Breast epithelium (tissue), 4 donors: ENCODE data around the gene SLC41A3. TPM values are rescaled to one million over a fixed set of nuclear protein-coding genes. Genes with fewer than 3 reads are reported as not detected.
"Not testable (repeated sequence)": the region's sequence is repeated elsewhere in the genome, so short reads cannot be mapped to it uniquely, and the experiment has no call there.

Experiments
- DNase-seq, 2 donors: peaks; one replicate each; pipeline ENCODE4 v3.0.0-alpha.2; 2019; ENCODE audit warnings: low spot score in 2 of 2
- H3K27ac ChIP-seq, 2 donors: fragments of 200-600 bp; sonication (generic) in 1 of 2; one replicate each; pipeline ENCODE4 v1.5.1; 2016 to 2019; ENCODE audit warnings: mild to moderate bottlenecking in 1 of 2
- H3K27me3 ChIP-seq, 2 donors: fragments of 200-600 bp; sonication (generic) in 1 of 2; one replicate each; pipeline versions ENCODE4 v1.5.1 to v1.6.0; 2017 to 2019; ENCODE audit warnings: control low read depth in 1 of 2, mild to moderate bottlenecking in 1 of 2
- H3K36me3 ChIP-seq: fragments of 200-600 bp; one replicate; pipeline ENCODE4 v1.5.1; 2019
- H3K4me1 ChIP-seq, 2 donors: fragments of 200-600 bp; sonication (generic); one replicate each; pipeline ENCODE4 v1.5.1; 2016 to 2019; ENCODE audit warnings: control low read depth in 1 of 2
- H3K4me3 ChIP-seq, 3 donors: fragments of 200-600 bp; sonication (generic); 1 replicate in 2 of 3; 2 replicates in 1 of 3; pipeline ENCODE4 v1.5.1; 2016 to 2019; ENCODE audit warnings: mild to moderate bottlenecking in 3 of 3, moderate library complexity in 2 of 3
- H3K9me3 ChIP-seq, 2 donors: fragments of 200-600 bp; sonication (generic) in 1 of 2; one replicate each; pipeline ENCODE4 v1.5.1; 2016 to 2019; ENCODE audit warnings: control low read depth in 1 of 2
- CTCF ChIP-seq, 3 donors: fragments of 450-650 bp; IDR thresholded peaks; one replicate each; pipeline ENCODE4 v1.5.1; 2016 to 2017; ENCODE audit warnings: antibody characterized with exemption in 3 of 3, mild to moderate bottlenecking in 3 of 3, moderate library complexity in 3 of 3
- POLR2A ChIP-seq: fragments of 450-650 bp; IDR thresholded peaks from one replicate; pipeline ENCODE4 v1.6.1; 2016; ENCODE audit warnings: antibody characterized with exemption, mild to moderate bottlenecking, moderate library complexity
- POLR2AphosphoS5 ChIP-seq, 3 donors: sonication (generic); formaldehyde crosslinking; IDR thresholded peaks; one replicate each; pipeline ENCODE4 v1.6.1; 2017; ENCODE audit warnings: antibody characterized with exemption in 3 of 3
- intact Hi-C: fragments of 100-400 bp; cut with DNase I; formaldehyde crosslinking; loops from one replicate; pipeline ENCODE4 v1.15.1; 2023; ENCODE audit warnings: low total_unique reads
- total RNA-seq, 3 donors: library from RNA; depleted of rRNA; stranded (reverse); fragments of >200 nt; gene quantifications; one replicate each; pipeline ENCODE4 v1.1.0, GENCODE V29; 2016

The SLC41A3 gene
- total RNA-seq, 3 donors from 2014 or later, result 42.6 to 53.7 (median 50.1) TPM

GRCh38 chr3:125990253-125990970 lies 93.5 kb downstream of the SLC41A3 start:
- Histone ChIP-seq H3K4me1 (peaks cover 0 to 6% of the 10 kb centered on the region in 2 donors), H3K36me3 (no peaks in the 10 kb centered on the region), H3K9me3 (no peaks in the 10 kb centered on the region), H3K4me3 (peak overlapping the region; percentile 64 to 74 (median 72)), H3K27ac (peak overlapping the region; percentile 86 to 88), H3K27me3 (no peaks in the 10 kb centered on the region)
- intact Hi-C loops, result no loop called here
- DNase-seq, result peak; percentile 62 to 91
- TF ChIP-seq CTCF (IDR thresholded peaks at IDR 0.05) (no peak), POLR2A (peak; percentile 58), POLR2AphosphoS5 (IDR thresholded peaks at IDR 0.05) (peak; percentile 40 to 81 (median 41))

GRCh38 chr3:125984951-125985350 lies 99.0 kb downstream of the SLC41A3 start:
- H3K9me3 ChIP-seq, H3K4me3 ChIP-seq, H3K27me3 ChIP-seq, H3K4me1 ChIP-seq, intact Hi-C loops, DNase-seq, H3K36me3 ChIP-seq, H3K27ac ChIP-seq: not testable (repeated sequence)

- DNase-seq, H3K9me3 ChIP-seq, H3K4me3 ChIP-seq, H3K4me1 ChIP-seq, H3K36me3 ChIP-seq, H3K27me3 ChIP-seq, intact Hi-C loops: not testable (repeated sequence)
- peak overlapping the region in 1 of 2 donors; percentile 22 for H3K27ac ChIP-seq
These were observed 106.8 kb downstream of the SLC41A3 start for GRCh38 chr3:125977104-125977503.

GRCh38 chr3:125976003-125976390 lies 107.9 kb downstream of the SLC41A3 start:
- DNase-seq, H3K9me3 ChIP-seq, H3K27me3 ChIP-seq, H3K4me1 ChIP-seq, H3K36me3 ChIP-seq, intact Hi-C loops: not testable (repeated sequence)
- peak overlapping the region; percentile 83 to 85 for H3K27ac ChIP-seq
- H3K4me3 ChIP-seq, result peak overlapping the region in 2 of 3 donors; percentile 31 to 37

GRCh38 chr3:125975245-125976002 lies 108.5 kb downstream of the SLC41A3 start:
- H3K9me3 ChIP-seq, H3K27me3 ChIP-seq, intact Hi-C loops, H3K36me3 ChIP-seq, H3K4me1 ChIP-seq: not testable (repeated sequence)
- H3K4me3 ChIP-seq, result peak overlapping the region in 2 of 3 donors; percentile 31 to 37
- DNase-seq, result peak in 1 of 2 donors; percentile 45
- H3K27ac ChIP-seq, result peak overlapping the region; percentile 83 to 85

- peak overlapping the region; percentile 6 to 7 for H3K27ac ChIP-seq
- DNase-seq, result peak in 1 of 2 donors; percentile 36
- H3K36me3 ChIP-seq, intact Hi-C loops, H3K9me3 ChIP-seq, H3K27me3 ChIP-seq, H3K4me1 ChIP-seq: not testable (repeated sequence)
- peak overlapping the region in 2 of 3 donors; percentile 40 to 48 for H3K4me3 ChIP-seq
- peak; percentile 24 to 68 (median 53) for TF ChIP-seq CTCF (IDR thresholded peaks at IDR 0.05)
These were observed 111.7 kb downstream of the SLC41A3 start for GRCh38 chr3:125971997-125972944.

GRCh38 chr3:125968701-125969592 lies 115.0 kb downstream of the SLC41A3 start, which contains the start of gene ROPN1B:
Gene ROPN1B (plus strand): TSS chr3:125969178. CDS start chr3:125972055, 2,877 bp downstream.
- H3K27me3 ChIP-seq, H3K9me3 ChIP-seq, DNase-seq, H3K4me1 ChIP-seq, H3K36me3 ChIP-seq, intact Hi-C loops, H3K27ac ChIP-seq: not testable (repeated sequence)
- H3K4me3 ChIP-seq, result peak within 1 kb of the TSS in 1 of 3 donors; percentile 51

- H3K4me3 ChIP-seq, H3K27me3 ChIP-seq, DNase-seq, H3K4me1 ChIP-seq, H3K27ac ChIP-seq, intact Hi-C loops, H3K9me3 ChIP-seq, H3K36me3 ChIP-seq: not testable (repeated sequence)
These were observed 115.8 kb downstream of the SLC41A3 start for GRCh38 chr3:125968121-125968520.
